Endothelial cell (in vitro differentiated cells): ENCODE data around the gene KLHL26. TPM values are rescaled to one million over a fixed set of nuclear protein-coding genes. Genes with fewer than 3 reads are reported as not detected.

Experiments
- DNase-seq: peaks from one replicate; pipeline ENCODE4 v3.0.0; 2021; ENCODE audit warnings: low spot score
- H3K27ac Mint-ChIP-seq: one replicate; pipeline ENCODE4 v1.8.0; 2021; ENCODE audit warnings: mixed read lengths, inconsistent platforms; ENCODE audit not compliant: unreplicated experiment
- H3K27me3 Mint-ChIP-seq: one replicate; pipeline ENCODE4 v1.8.0; 2021; ENCODE audit warnings: mild to moderate bottlenecking, moderate library complexity, mixed read lengths, inconsistent platforms; ENCODE audit not compliant: unreplicated experiment
- H3K36me3 Mint-ChIP-seq: one replicate; pipeline ENCODE4 v1.8.0; 2021; ENCODE audit warnings: mild to moderate bottlenecking, low read depth, mixed read lengths, inconsistent platforms; ENCODE audit not compliant: unreplicated experiment
- H3K4me1 Mint-ChIP-seq: one replicate; pipeline ENCODE4 v1.8.0; 2021; ENCODE audit warnings: mild to moderate bottlenecking, mixed read lengths, inconsistent platforms; ENCODE audit not compliant: unreplicated experiment
- H3K4me3 Mint-ChIP-seq: one replicate; pipeline ENCODE4 v1.8.0; 2021; ENCODE audit warnings: mild to moderate bottlenecking, mixed read lengths, inconsistent platforms; ENCODE audit not compliant: unreplicated experiment
- H3K9me3 Mint-ChIP-seq: one replicate; pipeline ENCODE4 v1.8.0; 2021; ENCODE audit warnings: mixed read lengths, inconsistent platforms; ENCODE audit not compliant: unreplicated experiment
- total RNA-seq: library from RNA; stranded (reverse); fragmentation: NEBNext Ultra II Directional; extraction: Animal tissue kit (Norgen Biotek cat#: 25700); gene quantifications from one replicate; pipeline ENCODE4 v1.2.1, GENCODE V29; 2021; ENCODE audit not compliant: unreplicated experiment
- TF ChIP-seq, protein P1 (sequence below): fragments of 200-600 bp; sonication (generic); IDR thresholded peaks from one replicate; pipeline ENCODE4 v1.5.0; 2021; ENCODE audit warnings: antibody characterized with exemption; ENCODE audit not compliant: unreplicated experiment

The KLHL26 gene
- total RNA-seq, 1 donor from 2014 or later: 5.1 TPM

DNA sequence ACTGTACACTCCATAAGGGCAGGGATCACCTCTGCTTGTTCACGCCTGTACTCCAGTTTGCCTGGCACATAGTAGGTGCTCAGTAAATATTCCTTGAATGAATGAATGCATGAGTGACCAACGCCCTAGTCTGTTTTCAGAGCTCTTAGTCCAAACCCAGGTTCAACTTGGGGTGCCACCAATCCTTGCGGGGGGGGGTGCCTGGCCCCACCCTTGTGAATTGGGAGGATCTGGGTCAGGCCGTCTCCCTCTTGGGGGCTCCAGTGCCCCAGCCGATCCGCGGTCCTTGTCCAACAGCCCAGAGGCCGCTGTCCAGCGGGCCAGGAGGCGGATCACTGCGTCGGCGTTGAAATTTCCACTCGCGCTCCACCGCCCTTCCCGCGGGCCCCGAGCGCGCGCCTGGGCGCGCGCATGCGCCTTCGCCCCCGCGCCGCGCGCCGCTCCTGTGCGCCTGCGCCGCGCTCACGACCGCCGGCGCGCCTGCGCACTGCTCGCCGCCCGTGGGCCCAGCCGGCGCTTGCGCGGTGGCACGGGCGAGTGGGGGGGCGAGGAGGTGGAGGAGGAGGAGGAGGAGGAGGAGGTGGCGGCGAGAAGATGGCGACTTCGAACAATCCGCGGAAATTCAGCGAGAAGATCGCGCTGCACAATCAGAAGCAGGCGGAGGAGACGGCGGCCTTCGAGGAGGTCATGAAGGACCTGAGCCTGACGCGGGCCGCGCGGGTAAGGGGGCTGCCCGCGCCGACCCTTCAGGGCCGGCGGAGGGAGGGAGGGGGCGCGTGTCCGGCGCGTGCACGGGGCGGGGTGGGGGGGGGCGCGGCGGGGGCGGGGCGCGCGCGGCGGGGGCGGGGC, 46.5 kb downstream of the KLHL26 start, which contains the start of gene CRTC1:
TSS of gene CRTC1 (plus strand) at position 572 of the 849 bp plus-strand sequence. CDS start at position 595, 23 bp downstream.
- no peaks in the 10 kb centered on the region for H3K36me3 Mint-ChIP-seq
- H3K4me3 Mint-ChIP-seq: peak within 1 kb of the TSS; percentile 86
- peaks cover under 1% of the 10 kb centered on the region for H3K27me3 Mint-ChIP-seq

GRCh38 chr19:18683958-18684641, 47.3 kb downstream of the KLHL26 start:
- H3K4me3 Mint-ChIP-seq: peak overlapping the region; percentile 56
- TF ChIP-seq, protein P1, sequence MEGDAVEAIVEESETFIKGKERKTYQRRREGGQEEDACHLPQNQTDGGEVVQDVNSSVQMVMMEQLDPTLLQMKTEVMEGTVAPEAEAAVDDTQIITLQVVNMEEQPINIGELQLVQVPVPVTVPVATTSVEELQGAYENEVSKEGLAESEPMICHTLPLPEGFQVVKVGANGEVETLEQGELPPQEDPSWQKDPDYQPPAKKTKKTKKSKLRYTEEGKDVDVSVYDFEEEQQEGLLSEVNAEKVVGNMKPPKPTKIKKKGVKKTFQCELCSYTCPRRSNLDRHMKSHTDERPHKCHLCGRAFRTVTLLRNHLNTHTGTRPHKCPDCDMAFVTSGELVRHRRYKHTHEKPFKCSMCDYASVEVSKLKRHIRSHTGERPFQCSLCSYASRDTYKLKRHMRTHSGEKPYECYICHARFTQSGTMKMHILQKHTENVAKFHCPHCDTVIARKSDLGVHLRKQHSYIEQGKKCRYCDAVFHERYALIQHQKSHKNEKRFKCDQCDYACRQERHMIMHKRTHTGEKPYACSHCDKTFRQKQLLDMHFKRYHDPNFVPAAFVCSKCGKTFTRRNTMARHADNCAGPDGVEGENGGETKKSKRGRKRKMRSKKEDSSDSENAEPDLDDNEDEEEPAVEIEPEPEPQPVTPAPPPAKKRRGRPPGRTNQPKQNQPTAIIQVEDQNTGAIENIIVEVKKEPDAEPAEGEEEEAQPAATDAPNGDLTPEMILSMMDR: no peak
- H3K4me1 Mint-ChIP-seq: peaks cover 4% of the 10 kb centered on the region
- DNase-seq: no peak
- no peaks in the 10 kb centered on the region for H3K27me3 Mint-ChIP-seq
- H3K36me3 Mint-ChIP-seq: no peaks in the 10 kb centered on the region
- H3K9me3 Mint-ChIP-seq: no peaks in the 10 kb centered on the region
- H3K27ac Mint-ChIP-seq: no peak overlapping the region

More for the DNA sequence above, 46.5 kb downstream of the KLHL26 start, which contains the start of gene CRTC1:
- H3K4me1 Mint-ChIP-seq: peaks cover 4% of the 10 kb centered on the region
- peak; percentile 94 for DNase-seq
- no peaks in the 10 kb centered on the region for H3K9me3 Mint-ChIP-seq
- H3K27ac Mint-ChIP-seq: peak within 1 kb of the TSS; percentile 61
- TF ChIP-seq, protein P1: no peak

- TF ChIP-seq, protein P1: no peak
- Mint-ChIP-seq H3K4me1 (peaks cover 4% of the 10 kb centered on the region), H3K4me3 (peak overlapping the region; percentile 73), H3K9me3 (no peaks in the 10 kb centered on the region), H3K27me3 (peaks cover 1% of the 10 kb centered on the region), H3K36me3 (no peaks in the 10 kb centered on the region), H3K27ac (no peak overlapping the region)
- no peak for DNase-seq
Observed at GRCh38 chr19:18684642-18684993, 47.8 kb downstream of the KLHL26 start.

- DNase-seq: no peak
- peaks cover 3% of the 10 kb centered on the region for H3K27me3 Mint-ChIP-seq
- no peaks in the 10 kb centered on the region for H3K9me3 Mint-ChIP-seq
- H3K27ac Mint-ChIP-seq: no peak overlapping the region
- H3K36me3 Mint-ChIP-seq: no peaks in the 10 kb centered on the region
- TF ChIP-seq, protein P1: no peak
- peaks cover 4% of the 10 kb centered on the region for H3K4me1 Mint-ChIP-seq
- H3K4me3 Mint-ChIP-seq: no peak overlapping the region
Observed at GRCh38 chr19:18685597-18686190, 48.9 kb downstream of the KLHL26 start.
